Lower leg skin (tissue), 4 donors: ENCODE data around the gene CD99L2. TPM values are rescaled to one million over a fixed set of nuclear protein-coding genes. Genes with fewer than 3 reads are reported as not detected.

Source experiments
- DNase-seq, 2 donors: peaks; one replicate each; pipeline ENCODE4 v3.0.0-alpha.2; 2019; ENCODE audit warnings: low spot score in 2 of 2
- H3K4me3 ChIP-seq: fragments of 200-600 bp; sonication (generic); 2 replicates; pipeline ENCODE4 v1.5.1; 2017; ENCODE audit warnings: mild to moderate bottlenecking, low read depth; ENCODE audit not compliant: poor library complexity, severe bottlenecking
- POLR2A ChIP-seq, 2 donors: fragments of 450-650 bp; IDR thresholded peaks; one replicate each; pipeline ENCODE4 v1.6.1; 2016 to 2017; ENCODE audit warnings: antibody characterized with exemption in 2 of 2, mild to moderate bottlenecking in 1 of 2, moderate library complexity in 1 of 2
- WGBS, 2 donors: methylation state at CpG; one replicate each; pipeline ENCODE4 v1.1.5; 2018; 5-methylcytosine and 5-hydroxymethylcytosine counted together
- intact Hi-C: fragments of 100-400 bp; cut with DNase I; formaldehyde crosslinking; loops from one replicate; pipeline ENCODE4 v1.15.0; 2023; ENCODE audit warnings: low total_unique reads
- total RNA-seq, 4 donors: library from RNA; depleted of rRNA; stranded (reverse); fragments of >200 nt; gene quantifications; one replicate each; pipeline ENCODE4 v1.1.0, GENCODE V29; 2016
- TF ChIP-seq, protein P1 (sequence below), 3 donors: fragments of 450-650 bp; IDR thresholded peaks; one replicate each; pipeline ENCODE4 v1.5.1; 2016; ENCODE audit warnings: antibody characterized with exemption in 3 of 3, mild to moderate bottlenecking in 3 of 3, moderate library complexity in 2 of 3

CD99L2 gene
- total RNA-seq, 4 donors from 2014 or later: 7.5 to 26.8 (median 17.3) TPM

DNA sequence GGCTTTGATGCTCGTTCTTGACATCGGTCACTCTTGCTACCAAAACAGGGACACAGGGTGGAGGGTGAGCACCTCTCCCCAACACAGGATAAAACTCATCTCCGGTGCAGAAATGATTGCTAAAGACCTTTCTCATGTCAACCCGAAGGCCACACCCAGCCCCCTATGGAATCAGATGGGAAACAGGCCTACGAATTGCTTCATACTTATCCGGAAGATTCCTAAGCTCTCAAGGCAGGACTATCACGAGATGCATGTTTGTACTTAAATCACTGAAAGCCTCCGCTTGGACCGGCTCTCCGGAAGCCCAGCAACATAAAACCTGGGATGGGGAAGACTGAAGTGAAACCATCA lies 130.4 kb downstream of the CD99L2 start:
- 59 to 79% methylated on average over 10 of the region's 10 CpGs for WGBS, 2 donors
- intact Hi-C loops: no loop called here
- peak in 1 of 2 donors; percentile 79 for DNase-seq
- H3K4me3 ChIP-seq: no peak overlapping the region
- TF ChIP-seq, protein P1, sequence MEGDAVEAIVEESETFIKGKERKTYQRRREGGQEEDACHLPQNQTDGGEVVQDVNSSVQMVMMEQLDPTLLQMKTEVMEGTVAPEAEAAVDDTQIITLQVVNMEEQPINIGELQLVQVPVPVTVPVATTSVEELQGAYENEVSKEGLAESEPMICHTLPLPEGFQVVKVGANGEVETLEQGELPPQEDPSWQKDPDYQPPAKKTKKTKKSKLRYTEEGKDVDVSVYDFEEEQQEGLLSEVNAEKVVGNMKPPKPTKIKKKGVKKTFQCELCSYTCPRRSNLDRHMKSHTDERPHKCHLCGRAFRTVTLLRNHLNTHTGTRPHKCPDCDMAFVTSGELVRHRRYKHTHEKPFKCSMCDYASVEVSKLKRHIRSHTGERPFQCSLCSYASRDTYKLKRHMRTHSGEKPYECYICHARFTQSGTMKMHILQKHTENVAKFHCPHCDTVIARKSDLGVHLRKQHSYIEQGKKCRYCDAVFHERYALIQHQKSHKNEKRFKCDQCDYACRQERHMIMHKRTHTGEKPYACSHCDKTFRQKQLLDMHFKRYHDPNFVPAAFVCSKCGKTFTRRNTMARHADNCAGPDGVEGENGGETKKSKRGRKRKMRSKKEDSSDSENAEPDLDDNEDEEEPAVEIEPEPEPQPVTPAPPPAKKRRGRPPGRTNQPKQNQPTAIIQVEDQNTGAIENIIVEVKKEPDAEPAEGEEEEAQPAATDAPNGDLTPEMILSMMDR (IDR thresholded peaks at IDR 0.05): no peak
- no peak for TF ChIP-seq POLR2A (IDR thresholded peaks at IDR 0.05)

DNA sequence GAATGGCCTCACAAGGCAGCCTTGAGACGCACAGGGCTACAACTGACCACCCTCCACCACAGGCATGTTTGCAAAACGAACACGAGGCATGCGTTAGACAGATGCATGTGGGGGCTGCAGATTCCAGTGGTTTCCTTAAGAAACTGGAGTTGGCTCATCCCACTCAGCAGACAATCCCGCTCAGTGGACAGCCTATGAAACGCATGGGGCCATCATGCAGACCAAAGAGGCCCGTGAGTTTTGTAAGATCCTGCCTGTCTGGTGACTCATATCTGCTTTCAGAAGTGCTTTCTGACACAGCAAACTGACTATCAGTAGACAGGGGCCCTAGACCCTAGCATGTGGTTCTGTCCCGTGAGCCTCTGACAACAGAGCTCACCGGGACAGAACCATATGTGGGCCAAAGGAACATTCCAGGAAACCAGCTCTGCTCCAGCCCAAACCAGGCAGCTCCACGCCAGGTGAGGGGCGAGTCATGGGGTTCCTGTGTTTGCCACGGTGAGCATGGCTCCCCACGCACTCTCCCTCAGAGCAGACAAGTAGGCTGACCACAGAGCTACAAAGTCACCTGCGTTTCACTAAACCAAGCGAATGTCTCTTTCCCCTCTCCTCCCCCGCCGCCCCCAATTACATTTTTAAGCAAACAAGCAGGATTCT lies 130.9 kb downstream of the CD99L2 start:
- peak in 1 of 2 donors; percentile 69 for DNase-seq
- no peak overlapping the region for H3K4me3 ChIP-seq
- 76 to 87% methylated on average over 4 to 17 of the region's 17 CpGs for WGBS, 2 donors
- intact Hi-C loops: no loop called here
- TF ChIP-seq, protein P1 (IDR thresholded peaks at IDR 0.05): no peak
- no peak for TF ChIP-seq POLR2A (IDR thresholded peaks at IDR 0.05)

DNA sequence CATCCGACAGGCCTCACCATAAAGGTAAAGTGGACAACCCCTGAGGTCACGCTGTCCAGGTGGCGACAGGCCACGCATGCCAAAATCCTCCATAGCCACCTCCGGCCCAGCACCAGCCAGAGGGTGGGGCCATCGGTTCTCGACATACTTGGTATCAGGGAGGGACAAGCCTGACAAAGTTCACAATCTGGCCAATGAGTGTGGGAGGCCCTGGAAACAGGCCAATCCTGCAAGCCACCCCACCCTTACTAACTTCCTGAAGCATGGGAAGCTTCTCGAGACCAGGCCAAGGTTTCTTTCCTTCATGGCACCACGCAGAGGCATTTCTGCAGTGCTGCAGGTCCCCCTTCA lies 131.4 kb downstream of the CD99L2 start:
- intact Hi-C loops: no loop called here
- H3K4me3 ChIP-seq: no peak overlapping the region
- peak in 1 of 2 donors; percentile 83 for DNase-seq
- TF ChIP-seq, protein P1 (IDR thresholded peaks at IDR 0.05): no peak
- no peak for TF ChIP-seq POLR2A (IDR thresholded peaks at IDR 0.05)
- WGBS, 2 donors: 20 to 57% methylated on average over 2 to 9 of the region's 9 CpGs

DNA sequence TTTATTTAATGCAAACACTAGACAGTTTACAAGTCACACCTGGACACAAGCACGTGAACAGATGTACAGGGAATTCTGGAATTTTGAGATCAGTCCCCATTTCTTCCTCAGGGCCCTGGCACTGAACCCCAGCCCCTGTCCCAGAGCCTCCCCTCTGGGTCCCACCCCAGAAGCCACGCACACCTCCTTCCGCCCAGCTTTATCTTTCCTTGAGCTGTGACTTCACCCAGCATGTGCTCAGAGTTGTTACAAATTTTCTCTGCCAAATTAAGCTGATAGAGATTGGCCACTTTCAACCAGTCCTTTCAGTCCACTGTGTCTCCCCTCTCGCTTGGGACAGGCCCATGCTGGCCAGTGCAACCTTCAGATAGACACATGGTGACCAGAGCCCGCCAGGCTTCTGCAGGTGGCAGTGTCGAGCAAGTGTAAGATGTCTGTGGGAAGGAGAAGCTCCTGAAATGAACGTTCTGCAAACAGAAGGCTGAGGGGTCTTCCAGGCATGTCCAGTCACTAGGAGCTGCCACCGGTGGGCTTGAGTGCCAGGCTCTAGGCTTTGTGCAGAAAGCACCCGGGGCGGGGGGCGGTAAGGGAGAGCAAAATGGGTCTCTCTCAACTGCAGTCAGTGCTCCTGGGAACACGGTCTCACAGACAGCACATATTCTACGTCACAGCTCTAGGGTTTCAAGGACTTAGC lies 132.0 kb downstream of the CD99L2 start:
- peak in 1 of 2 donors; percentile 72 for DNase-seq
- no peak for TF ChIP-seq POLR2A (IDR thresholded peaks at IDR 0.05)
- TF ChIP-seq, protein P1 (IDR thresholded peaks at IDR 0.05): no peak
- 83 to 85% methylated on average over 6 to 13 of the region's 13 CpGs for WGBS, 2 donors
- intact Hi-C loops: no loop called here
- H3K4me3 ChIP-seq: no peak overlapping the region

DNA sequence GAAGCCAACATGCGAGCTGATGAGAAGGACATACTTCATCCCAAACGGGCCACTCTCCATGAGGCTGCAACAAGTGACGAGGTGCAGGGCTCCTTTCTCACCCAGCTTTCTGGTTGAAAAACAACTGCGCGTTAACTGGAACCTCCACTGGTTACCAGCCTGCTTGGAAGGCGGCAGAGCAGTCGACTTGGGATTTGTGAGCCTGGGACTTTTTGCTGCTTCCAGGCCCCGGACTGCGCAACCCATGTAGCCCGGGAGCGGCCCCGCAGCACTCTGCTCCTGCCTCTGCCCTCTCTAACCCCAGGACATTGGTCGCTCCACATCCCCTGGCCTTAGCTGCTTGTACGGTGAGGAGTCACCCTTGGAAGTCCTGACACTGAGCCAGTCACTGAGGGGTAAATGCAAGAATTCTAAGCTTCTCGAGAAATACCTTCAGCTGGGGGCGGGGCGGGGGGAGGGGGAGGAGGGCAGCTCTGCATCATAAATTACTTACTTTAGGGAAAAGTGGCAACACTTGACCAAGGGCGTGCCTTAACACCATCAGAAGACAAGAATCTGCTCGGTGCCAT lies 132.6 kb downstream of the CD99L2 start:
- TF ChIP-seq POLR2A (IDR thresholded peaks at IDR 0.05): no peak
- TF ChIP-seq, protein P1 (IDR thresholded peaks at IDR 0.05): no peak
- WGBS, 2 donors: 84 to 86% methylated on average over 18 to 19 of the region's 19 CpGs
- DNase-seq: peak in 1 of 2 donors; percentile 65
- intact Hi-C loops: no loop called here
- H3K4me3 ChIP-seq: no peak overlapping the region
